Measurements from ENCODE around the gene CUL1.

GRCh38 chr7:148750442-148751355, 52.0 kb downstream of the CUL1 start:
- no peak for TF ChIP-seq HDGF (IDR thresholded peaks at IDR 0.05; ENCODE audit: borderline replicate concordance)
- no peak for TF ChIP-seq PKNOX1 (IDR thresholded peaks at IDR 0.05)
- peak; percentile 66; the same call in 1 of the 2 replicates for TF ChIP-seq ZNF384 (IDR thresholded peaks at IDR 0.05)
- no peak for TF ChIP-seq BHLHE40 (IDR thresholded peaks at IDR 0.05; ENCODE audit: borderline replicate concordance)
- no peak for TF ChIP-seq TARDBP (IDR thresholded peaks at IDR 0.05)
- TF ChIP-seq FOXM1 (IDR thresholded peaks at IDR 0.05; ENCODE audit: borderline replicate concordance): no peak
- TF ChIP-seq FOXK2 (IDR thresholded peaks at IDR 0.05): no peak
- no peak for TF ChIP-seq SP1 (IDR thresholded peaks at IDR 0.05)
- no peak for TF ChIP-seq FOXA1 (IDR thresholded peaks at IDR 0.05)
- no peak for TF ChIP-seq LEF1 (IDR thresholded peaks at IDR 0.05; ENCODE audit: borderline replicate concordance)
- TF ChIP-seq NFRKB (IDR thresholded peaks at IDR 0.05): no peak
- no peak for TF ChIP-seq L3MBTL2 (conservative IDR thresholded peaks at IDR 0.05)

Measured in HEK293T (cell line).